Measurements from ENCODE around the gene MYRFL. TPM values are rescaled to one million over a fixed set of nuclear protein-coding genes. Genes with fewer than 3 reads are reported as not detected.
A peak's percentile ranks its signal among the peaks of the same experiment; 100 is the strongest.

The MYRFL gene
- total RNA-seq, 2 donors from 2014 or later: not detected

DNA sequence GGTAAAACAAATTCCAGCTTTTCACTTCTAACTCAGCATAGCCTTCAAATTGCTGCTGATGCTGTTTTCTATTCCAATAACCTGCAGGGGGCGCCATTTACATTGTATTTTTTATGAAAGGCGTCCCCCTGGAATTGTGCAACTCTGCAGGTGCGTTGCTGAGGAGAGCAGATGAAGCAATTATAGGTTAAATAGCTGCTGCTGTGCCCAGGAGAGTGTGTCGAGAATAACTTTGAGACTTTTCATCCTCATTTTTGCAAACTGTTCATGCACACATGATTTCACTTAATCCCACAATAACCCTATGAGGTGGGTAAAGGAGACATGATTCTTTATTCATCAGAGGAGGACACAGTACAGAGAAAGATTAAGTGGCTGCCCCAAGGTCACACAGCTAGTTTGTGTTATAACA, 75.7 kb downstream of the MYRFL start:
- Histone ChIP-seq H3K27ac (no peak overlapping the region), H3K9me3 (no peaks in the 10 kb centered on the region), H3K4me3 (no peak overlapping the region), H3K36me3 (no peaks in the 10 kb centered on the region), H3K27me3 (no peaks in the 10 kb centered on the region), H3K4me1 (peaks cover 0 to 11% of the 10 kb centered on the region in 2 donors)
- DNase-seq (ENCODE audit: low spot score): peak; percentile 81
- TF ChIP-seq, protein P1, sequence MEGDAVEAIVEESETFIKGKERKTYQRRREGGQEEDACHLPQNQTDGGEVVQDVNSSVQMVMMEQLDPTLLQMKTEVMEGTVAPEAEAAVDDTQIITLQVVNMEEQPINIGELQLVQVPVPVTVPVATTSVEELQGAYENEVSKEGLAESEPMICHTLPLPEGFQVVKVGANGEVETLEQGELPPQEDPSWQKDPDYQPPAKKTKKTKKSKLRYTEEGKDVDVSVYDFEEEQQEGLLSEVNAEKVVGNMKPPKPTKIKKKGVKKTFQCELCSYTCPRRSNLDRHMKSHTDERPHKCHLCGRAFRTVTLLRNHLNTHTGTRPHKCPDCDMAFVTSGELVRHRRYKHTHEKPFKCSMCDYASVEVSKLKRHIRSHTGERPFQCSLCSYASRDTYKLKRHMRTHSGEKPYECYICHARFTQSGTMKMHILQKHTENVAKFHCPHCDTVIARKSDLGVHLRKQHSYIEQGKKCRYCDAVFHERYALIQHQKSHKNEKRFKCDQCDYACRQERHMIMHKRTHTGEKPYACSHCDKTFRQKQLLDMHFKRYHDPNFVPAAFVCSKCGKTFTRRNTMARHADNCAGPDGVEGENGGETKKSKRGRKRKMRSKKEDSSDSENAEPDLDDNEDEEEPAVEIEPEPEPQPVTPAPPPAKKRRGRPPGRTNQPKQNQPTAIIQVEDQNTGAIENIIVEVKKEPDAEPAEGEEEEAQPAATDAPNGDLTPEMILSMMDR (IDR thresholded peaks at IDR 0.05): peak; percentile 61 to 90

DNA sequence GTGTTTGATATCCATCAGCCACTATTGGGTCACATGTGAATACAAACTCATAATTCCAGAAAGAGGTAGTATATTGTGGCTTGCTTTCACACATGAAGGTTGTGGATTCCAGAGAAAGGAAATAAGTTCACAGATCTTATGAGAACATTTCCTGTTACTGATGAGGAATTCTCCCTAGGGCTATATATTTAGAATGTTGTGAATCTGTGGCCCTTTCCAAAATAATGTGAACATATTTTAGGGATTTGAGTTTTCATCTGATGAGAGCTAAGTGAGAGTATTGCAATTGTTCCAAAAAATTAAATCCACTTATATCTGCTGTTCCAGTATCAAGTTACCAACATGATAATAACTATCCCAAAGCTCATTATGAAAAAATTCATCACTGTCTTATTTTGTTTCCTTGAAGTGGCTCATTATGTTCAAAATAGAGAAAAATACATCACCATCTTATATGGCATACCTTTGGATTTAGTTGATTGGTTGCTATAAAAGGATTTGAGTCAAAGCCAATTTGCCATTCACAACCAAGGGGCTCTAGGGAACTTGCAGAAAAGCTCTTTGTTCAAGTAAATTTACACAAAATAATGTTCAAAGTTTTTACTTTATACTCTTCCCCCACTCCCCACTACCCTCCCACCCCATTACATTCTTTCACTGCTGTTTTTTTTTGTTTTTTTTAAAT, 76.3 kb downstream of the MYRFL start:
- Histone ChIP-seq H3K27me3 (no peaks in the 10 kb centered on the region), H3K36me3 (no peaks in the 10 kb centered on the region), H3K4me3 (no peak overlapping the region), H3K27ac (no peak overlapping the region), H3K4me1 (peaks cover 0 to 11% of the 10 kb centered on the region in 2 donors), H3K9me3 (no peaks in the 10 kb centered on the region)
- TF ChIP-seq, protein P1 (IDR thresholded peaks at IDR 0.05): no peak
- DNase-seq (ENCODE audit: low spot score): no peak

DNA sequence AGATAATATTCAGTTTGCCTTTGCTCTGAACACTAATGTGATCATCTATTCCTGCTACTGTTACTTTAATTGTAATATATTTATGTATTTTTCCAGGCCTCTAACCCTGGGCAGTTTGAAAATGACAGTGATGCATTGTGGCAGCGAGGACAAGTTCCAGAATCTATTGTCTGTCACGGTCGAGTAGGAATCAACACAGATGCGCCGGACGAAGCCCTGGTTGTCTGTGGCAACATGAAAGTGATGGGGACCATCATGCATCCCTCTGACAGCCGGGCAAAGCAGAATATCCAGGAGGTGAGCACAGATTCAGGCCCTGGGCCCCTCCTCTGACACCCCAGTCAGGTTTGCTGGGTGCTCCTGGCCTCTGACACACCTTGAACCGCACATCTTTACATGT, 78.5 kb downstream of the MYRFL start:
- H3K36me3 ChIP-seq: no peaks in the 10 kb centered on the region
- DNase-seq (ENCODE audit: low spot score): no peak
- H3K27ac ChIP-seq: no peak overlapping the region
- no peaks in the 10 kb centered on the region for H3K9me3 ChIP-seq
- TF ChIP-seq, protein P1 (IDR thresholded peaks at IDR 0.05): no peak
- peaks cover 0 to 11% of the 10 kb centered on the region in 2 donors for H3K4me1 ChIP-seq
- no peak overlapping the region for H3K4me3 ChIP-seq
- H3K27me3 ChIP-seq: no peaks in the 10 kb centered on the region

DNA sequence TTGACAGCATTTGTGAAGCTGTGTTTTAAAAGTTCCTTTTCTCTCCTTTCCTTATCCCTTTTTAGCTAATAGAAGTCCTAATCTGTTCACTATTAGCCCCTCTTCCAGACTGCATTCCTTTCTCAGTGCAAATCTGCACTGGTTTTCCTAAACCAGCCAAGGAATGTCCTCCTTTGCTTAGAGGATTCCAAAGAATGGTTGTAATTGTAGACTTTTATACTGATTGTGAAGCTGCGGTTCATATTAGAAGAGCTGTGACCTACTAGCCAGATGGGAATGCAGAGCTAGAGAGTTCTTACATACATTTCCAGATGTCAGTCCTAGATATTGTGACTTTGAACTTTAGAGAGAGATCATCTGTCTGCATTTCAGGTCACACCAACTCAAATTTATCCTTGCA, 79.8 kb downstream of the MYRFL start:
- Histone ChIP-seq H3K27ac (no peak overlapping the region), H3K4me1 (peaks cover 0 to 11% of the 10 kb centered on the region in 2 donors), H3K9me3 (no peaks in the 10 kb centered on the region), H3K4me3 (no peak overlapping the region), H3K27me3 (no peaks in the 10 kb centered on the region), H3K36me3 (no peaks in the 10 kb centered on the region)
- no peak for DNase-seq (ENCODE audit: low spot score)
- TF ChIP-seq, protein P1 (IDR thresholded peaks at IDR 0.05): no peak

DNA sequence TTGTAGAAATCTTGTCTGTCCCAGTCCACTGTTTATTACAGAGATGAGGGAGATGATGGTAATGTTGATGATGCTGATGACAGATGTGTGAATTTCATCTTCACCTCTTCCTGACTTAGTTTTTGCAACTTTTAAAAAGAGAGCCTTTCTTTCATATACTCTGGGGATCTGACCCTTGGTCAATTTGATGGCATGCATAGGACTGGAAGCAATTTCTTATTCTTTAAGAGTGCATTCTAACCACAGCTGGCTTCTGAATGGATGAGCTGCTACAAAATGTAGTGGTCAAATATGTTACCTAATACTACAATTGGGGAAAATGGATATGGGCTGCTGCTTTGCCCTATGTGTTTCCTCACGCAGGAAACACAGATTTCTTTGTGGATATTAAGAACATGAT, 80.8 kb downstream of the MYRFL start:
- no peaks in the 10 kb centered on the region for H3K27me3 ChIP-seq
- no peak overlapping the region for H3K27ac ChIP-seq
- no peak for DNase-seq (ENCODE audit: low spot score)
- H3K9me3 ChIP-seq: no peaks in the 10 kb centered on the region
- H3K36me3 ChIP-seq: no peaks in the 10 kb centered on the region
- no peak overlapping the region for H3K4me3 ChIP-seq
- peaks cover 0 to 7% of the 10 kb centered on the region in 2 donors for H3K4me1 ChIP-seq
- TF ChIP-seq, protein P1 (IDR thresholded peaks at IDR 0.05): no peak
